ENCODE data around the gene CD248.
"Not testable (repeated sequence)": the region's sequence is repeated elsewhere in the genome, so short reads cannot be mapped to it uniquely, and the experiment has no call there.

Gene CD248

GRCh38 chr11:66328031-66328301 is 11.1 kb upstream of the CD248 start:
- no peak for DNase-seq

GRCh38 chr11:66327171-66328030 is 10.6 kb upstream of the CD248 start:
- no peak for DNase-seq

- DNase-seq = peak; percentile 45
Observed at GRCh38 chr11:66326261-66327111, 9.6 kb upstream of the CD248 start.

- DNase-seq = no peak
Observed at GRCh38 chr11:66325263-66325671, 8.4 kb upstream of the CD248 start.

GRCh38 chr11:66324664-66325063 is 7.8 kb upstream of the CD248 start:
- DNase-seq = no peak

GRCh38 chr11:66323684-66324083 is 6.8 kb upstream of the CD248 start:
- DNase-seq = no peak

GRCh38 chr11:66322732-66323427 is 6.0 kb upstream of the CD248 start:
- DNase-seq = no peak

- DNase-seq = no peak
Observed at GRCh38 chr11:66321606-66322005, 4.8 kb upstream of the CD248 start.

- DNase-seq = not testable (repeated sequence)
Observed at GRCh38 chr11:66320748-66321147, 3.9 kb upstream of the CD248 start.

- DNase-seq = not testable (repeated sequence)
Observed at GRCh38 chr11:66320289-66320688, 3.4 kb upstream of the CD248 start.

- DNase-seq = no peak
Observed at GRCh38 chr11:66318600-66318970, 1.7 kb upstream of the CD248 start.

GRCh38 chr11:66317723-66318599 is 1.1 kb upstream of the CD248 start:
- DNase-seq = no peak

- DNase-seq = peak; percentile 53
Observed at GRCh38 chr11:66317322-66317722, 478 bp upstream of the CD248 start.

GRCh38 chr11:66315921-66316811 is 678 bp downstream of the CD248 start:
- DNase-seq = no peak

GRCh38 chr11:66315498-66315885 is 1.4 kb downstream of the CD248 start:
- no peak for DNase-seq

- no peak for DNase-seq
Observed at GRCh38 chr11:66314561-66315497, 2.0 kb downstream of the CD248 start.

- no peak for DNase-seq
Observed at GRCh38 chr11:66314186-66314501, 2.7 kb downstream of the CD248 start.

GRCh38 chr11:66313321-66314185 is 3.3 kb downstream of the CD248 start:
- no peak for DNase-seq

GRCh38 chr11:66312549-66313320 is 4.1 kb downstream of the CD248 start:
- peak; percentile 97 for DNase-seq

All from activated naive CD4-positive, alpha-beta T cell treated with anti-CD3 and anti-CD28 coated beads, Interleukin-2, amount 50 U/mL, for 16 hours (primary cell).